HEK293 (cell line): ENCODE results near the gene MRPL21.

Source experiments
- KLF7 ChIP-seq: fragments of 450-650 bp; formaldehyde crosslinking; IDR thresholded peaks from 2 replicates; pipeline ENCODE4 v1.5.1; 2016; ENCODE audit warnings: missing biosample characterization, missing genetic modification characterization, borderline replicate concordance
- KLF8 ChIP-seq: fragments of 450-650 bp; formaldehyde crosslinking; IDR thresholded peaks from 2 replicates; pipeline ENCODE4 v1.5.1; 2016; ENCODE audit warnings: missing biosample characterization, missing genetic modification characterization
- RBAK ChIP-seq: fragments of 450-650 bp; formaldehyde crosslinking; IDR thresholded peaks from 2 replicates; pipeline ENCODE4 v1.5.1; 2016; ENCODE audit warnings: missing biosample characterization, missing genetic modification characterization
- SCRT1 ChIP-seq: fragments of 450-650 bp; formaldehyde crosslinking; IDR thresholded peaks from 2 replicates; pipeline ENCODE4 v1.5.1; 2016; ENCODE audit warnings: missing biosample characterization, missing genetic modification characterization, borderline replicate concordance
- SP3 ChIP-seq: fragments of 450-650 bp; formaldehyde crosslinking; IDR thresholded peaks from 2 replicates; pipeline ENCODE4 v1.5.1; 2016; ENCODE audit warnings: missing biosample characterization, missing genetic modification characterization
- TSHZ1 ChIP-seq: fragments of 450-650 bp; formaldehyde crosslinking; IDR thresholded peaks from 2 replicates; pipeline ENCODE4 v1.5.1; 2016; ENCODE audit warnings: missing biosample characterization, missing genetic modification characterization, borderline replicate concordance
- YY2 ChIP-seq: fragments of 450-650 bp; formaldehyde crosslinking; IDR thresholded peaks from 2 replicates; pipeline ENCODE4 v1.5.1; 2016; ENCODE audit warnings: missing biosample characterization, missing genetic modification characterization
- ZBTB26 ChIP-seq: fragments of 450-650 bp; formaldehyde crosslinking; optimal IDR thresholded peaks from 2 replicates; pipeline ENCODE3; 2016; ENCODE audit warnings: missing biosample characterization, mild to moderate bottlenecking, missing genetic modification characterization
- ZNF138 ChIP-seq: fragments of 450-650 bp; formaldehyde crosslinking; IDR thresholded peaks from 2 replicates; pipeline ENCODE4 v1.5.1; 2016; ENCODE audit warnings: missing biosample characterization, missing genetic modification characterization, borderline replicate concordance
- ZNF169 ChIP-seq: fragments of 450-650 bp; formaldehyde crosslinking; IDR thresholded peaks from 2 replicates; pipeline ENCODE4 v1.5.1; 2016; ENCODE audit warnings: missing biosample characterization, missing genetic modification characterization
- ZNF184 ChIP-seq: fragments of 450-650 bp; IDR thresholded peaks from 2 replicates; pipeline ENCODE4 v1.5.1; 2018; ENCODE audit warnings: missing biosample characterization, mild to moderate bottlenecking, missing genetic modification characterization
- ZNF2 ChIP-seq: fragments of 450-650 bp; formaldehyde crosslinking; IDR thresholded peaks from 2 replicates; pipeline ENCODE4 v1.5.1; 2016; ENCODE audit warnings: missing biosample characterization, missing genetic modification characterization
- ZNF223 ChIP-seq: fragments of 450-650 bp; formaldehyde crosslinking; IDR thresholded peaks from 2 replicates; pipeline ENCODE4 v1.5.1; 2016; ENCODE audit warnings: missing biosample characterization, missing genetic modification characterization
- ZNF350 ChIP-seq: fragments of 450-650 bp; formaldehyde crosslinking; IDR thresholded peaks from 2 replicates; pipeline ENCODE4 v1.5.0; 2017; ENCODE audit warnings: missing biosample characterization, mild to moderate bottlenecking, missing genetic modification characterization
- ZNF391 ChIP-seq: fragments of 450-650 bp; formaldehyde crosslinking; IDR thresholded peaks from 2 replicates; pipeline ENCODE4 v1.5.1; 2016; ENCODE audit warnings: low read depth, missing biosample characterization, missing genetic modification characterization, borderline replicate concordance
- ZNF398 ChIP-seq: fragments of 450-650 bp; formaldehyde crosslinking; IDR thresholded peaks from 2 replicates; pipeline ENCODE4 v1.5.1; 2017; ENCODE audit warnings: missing biosample characterization, missing genetic modification characterization
- ZNF768 ChIP-seq: fragments of 450-650 bp; formaldehyde crosslinking; IDR thresholded peaks from 2 replicates; pipeline ENCODE4 v1.5.1; 2018; ENCODE audit warnings: missing biosample characterization, mild to moderate bottlenecking, missing genetic modification characterization
- ZNF776 ChIP-seq: fragments of 450-650 bp; formaldehyde crosslinking; IDR thresholded peaks from 2 replicates; pipeline ENCODE4 v1.5.0; 2017; ENCODE audit warnings: missing biosample characterization, missing genetic modification characterization, borderline replicate concordance
- ZNF777 ChIP-seq: fragments of 450-650 bp; formaldehyde crosslinking; IDR thresholded peaks from 2 replicates; pipeline ENCODE4 v1.5.1; 2017; ENCODE audit warnings: missing biosample characterization, missing genetic modification characterization, borderline replicate concordance
- ZNF791 ChIP-seq: fragments of 450-650 bp; formaldehyde crosslinking; IDR thresholded peaks from 2 replicates; pipeline ENCODE4 v1.5.1; 2016; ENCODE audit warnings: missing biosample characterization, missing genetic modification characterization
- ZNF837 ChIP-seq: fragments of 450-650 bp; formaldehyde crosslinking; IDR thresholded peaks from 2 replicates; pipeline ENCODE4 v1.5.1; 2016; ENCODE audit warnings: missing biosample characterization, missing genetic modification characterization
- ZSCAN18 ChIP-seq: fragments of 450-650 bp; formaldehyde crosslinking; IDR thresholded peaks from 2 replicates; pipeline ENCODE4 v1.5.1; 2016; ENCODE audit warnings: missing biosample characterization, missing genetic modification characterization
- ZSCAN30 ChIP-seq: fragments of 450-650 bp; IDR thresholded peaks from 2 replicates; pipeline ENCODE4 v1.5.1; 2018; ENCODE audit warnings: missing biosample characterization, mild to moderate bottlenecking, missing genetic modification characterization, moderate library complexity
- TF ChIP-seq, protein P1 (sequence below): fragments of 450-650 bp; formaldehyde crosslinking; IDR thresholded peaks from 2 replicates; pipeline ENCODE4 v1.5.1; 2016; ENCODE audit warnings: missing biosample characterization, missing genetic modification characterization
- TF ChIP-seq, protein P2 (sequence below): fragments of 450-650 bp; formaldehyde crosslinking; IDR thresholded peaks from 2 replicates; pipeline ENCODE4 v1.5.1; 2016; ENCODE audit warnings: missing biosample characterization, missing genetic modification characterization
- TF ChIP-seq, protein P3 (sequence below): fragments of 450-650 bp; formaldehyde crosslinking; IDR thresholded peaks from 2 replicates; pipeline ENCODE4 v1.5.1; 2016; ENCODE audit warnings: missing biosample characterization, missing genetic modification characterization, low read depth

The MRPL21 gene

DNA sequence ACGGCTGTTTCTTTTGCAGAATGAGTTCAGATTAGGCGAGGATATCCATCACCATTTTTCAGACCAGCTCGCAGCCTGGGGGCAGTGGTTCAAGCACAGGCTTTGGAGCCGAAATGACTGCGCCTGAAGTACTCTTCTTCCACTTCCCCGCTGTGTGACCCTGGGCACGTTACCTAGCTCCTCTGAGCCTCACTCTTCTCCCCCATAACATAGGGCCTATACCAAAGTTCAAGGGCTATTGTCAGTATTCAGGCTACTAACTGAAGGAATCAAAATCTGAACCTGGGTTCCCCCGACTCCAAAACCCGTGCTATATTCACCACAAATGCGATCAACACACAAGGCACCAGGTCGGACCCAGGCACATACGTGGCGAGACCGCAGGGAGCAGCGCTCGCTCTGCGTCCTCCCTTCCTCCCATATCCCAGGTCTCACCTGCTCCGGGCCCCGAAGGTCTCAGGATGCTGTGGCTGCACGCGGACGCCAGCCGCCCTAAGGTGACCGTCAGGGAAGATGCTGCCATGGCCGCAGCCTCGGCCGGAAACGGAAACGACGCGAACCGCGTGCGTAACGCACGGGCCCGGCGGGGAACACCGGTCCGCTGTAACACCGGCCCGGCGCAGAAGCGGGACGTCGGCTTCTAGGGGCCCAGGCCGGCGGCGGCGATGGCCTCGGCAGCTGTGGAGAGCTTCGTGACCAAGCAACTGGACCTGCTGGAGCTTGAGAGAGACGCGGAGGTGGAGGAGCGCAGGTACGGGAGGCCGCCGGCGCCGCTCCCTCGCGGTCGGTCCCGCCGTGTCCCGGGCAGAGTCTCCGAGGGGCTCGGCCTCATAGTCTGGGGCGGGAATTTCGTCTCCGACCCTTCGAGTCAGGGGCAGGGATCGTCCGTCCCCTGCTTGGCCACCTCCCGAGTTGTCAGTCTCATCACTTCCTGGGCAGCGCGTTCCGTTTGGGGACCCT lies at the start of gene MRPL21, which contains the start of gene IGHMBP2 (continued):
- TF ChIP-seq, protein P1, sequence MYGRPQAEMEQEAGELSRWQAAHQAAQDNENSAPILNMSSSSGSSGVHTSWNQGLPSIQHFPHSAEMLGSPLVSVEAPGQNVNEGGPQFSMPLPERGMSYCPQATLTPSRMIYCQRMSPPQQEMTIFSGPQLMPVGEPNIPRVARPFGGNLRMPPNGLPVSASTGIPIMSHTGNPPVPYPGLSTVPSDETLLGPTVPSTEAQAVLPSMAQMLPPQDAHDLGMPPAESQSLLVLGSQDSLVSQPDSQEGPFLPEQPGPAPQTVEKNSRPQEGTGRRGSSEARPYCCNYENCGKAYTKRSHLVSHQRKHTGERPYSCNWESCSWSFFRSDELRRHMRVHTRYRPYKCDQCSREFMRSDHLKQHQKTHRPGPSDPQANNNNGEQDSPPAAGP (tag by site-specific recombination) = peak; percentile 70; the same call in 1 of the 2 replicates
- TF ChIP-seq ZBTB26 (tag by site-specific recombination) (peak; percentile 63), SP3 (peak; percentile 64), ZSCAN18 (tag by site-specific recombination) (no peak), KLF7 (tag by site-specific recombination) (peak; percentile 18; the same call in 1 of the 2 replicates), KLF8 (tag by site-specific recombination) (peak; percentile 76), ZNF791 (tag by site-specific recombination) (no peak), ZNF391 (tag by site-specific recombination) (peak; percentile 79), ZNF777 (tag by site-specific recombination) (peak; percentile 76; the same call in 1 of the 2 replicates), ZNF2 (tag by site-specific recombination) (peak; percentile 92), RBAK (tag by site-specific recombination) (no peak), SCRT1 (tag by site-specific recombination) (no peak), ZNF184 (tag by site-specific recombination) (no peak), ZNF398 (tag by site-specific recombination) (no peak), TSHZ1 (tag by site-specific recombination) (no peak), YY2 (tag by site-specific recombination) (peak; percentile 88), ZNF223 (tag by site-specific recombination) (no peak), ZNF169 (tag by site-specific recombination) (no peak), ZNF837 (tag by site-specific recombination) (no peak), ZNF768 (tag by site-specific recombination) (no peak), ZNF776 (peak; percentile 62; the same call in 1 of the 2 replicates), ZNF350 (tag by site-specific recombination) (no peak), ZNF138 (no peak), ZSCAN30 (tag by site-specific recombination) (peak; percentile 97)
- TF ChIP-seq, protein P2, sequence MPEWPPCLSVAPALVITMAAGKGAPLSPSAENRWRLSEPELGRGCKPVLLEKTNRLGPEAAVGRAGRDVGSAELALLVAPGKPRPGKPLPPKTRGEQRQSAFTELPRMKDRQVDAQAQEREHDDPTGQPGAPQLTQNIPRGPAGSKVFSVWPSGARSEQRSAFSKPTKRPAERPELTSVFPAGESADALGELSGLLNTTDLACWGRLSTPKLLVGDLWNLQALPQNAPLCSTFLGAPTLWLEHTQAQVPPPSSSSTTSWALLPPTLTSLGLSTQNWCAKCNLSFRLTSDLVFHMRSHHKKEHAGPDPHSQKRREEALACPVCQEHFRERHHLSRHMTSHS (tag by site-specific recombination) = no peak
- TF ChIP-seq, protein P3, sequence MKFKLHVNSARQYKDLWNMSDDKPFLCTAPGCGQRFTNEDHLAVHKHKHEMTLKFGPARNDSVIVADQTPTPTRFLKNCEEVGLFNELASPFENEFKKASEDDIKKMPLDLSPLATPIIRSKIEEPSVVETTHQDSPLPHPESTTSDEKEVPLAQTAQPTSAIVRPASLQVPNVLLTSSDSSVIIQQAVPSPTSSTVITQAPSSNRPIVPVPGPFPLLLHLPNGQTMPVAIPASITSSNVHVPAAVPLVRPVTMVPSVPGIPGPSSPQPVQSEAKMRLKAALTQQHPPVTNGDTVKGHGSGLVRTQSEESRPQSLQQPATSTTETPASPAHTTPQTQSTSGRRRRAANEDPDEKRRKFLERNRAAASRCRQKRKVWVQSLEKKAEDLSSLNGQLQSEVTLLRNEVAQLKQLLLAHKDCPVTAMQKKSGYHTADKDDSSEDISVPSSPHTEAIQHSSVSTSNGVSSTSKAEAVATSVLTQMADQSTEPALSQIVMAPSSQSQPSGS (tag by site-specific recombination) = no peak
